ENCODE measurements around the gene TP73. TPM values are rescaled to one million over a fixed set of nuclear protein-coding genes. Genes with fewer than 3 reads are reported as not detected.

Gene TP73
- polyA plus RNA-seq, 1 experiment: not detected

GRCh38 chr1:3702990-3703728, 50.8 kb downstream of the TP73 start:
- CTCF ChIA-PET: interaction anchor here (1.3 kb wide), 1 partner anchor 21 kb away, joined by 5 read pairs; no protein-coding TSS in a partner anchor
- Histone ChIP-seq H3K4me3 (ENCODE audit: low read depth, low read length) (no peak overlapping the region), H3K27ac (ENCODE audit: low read depth, low read length) (no peak overlapping the region), H3K9me3 (ENCODE audit: control insufficient read depth, insufficient read depth, low read length) (no peaks in the 10 kb centered on the region; the same call in 1 of the 2 replicates), H3K27me3 (ENCODE audit: control insufficient read depth, insufficient read depth, low read length) (peaks cover 24% of the 10 kb centered on the region)
- POLR2A ChIA-PET: no interaction called here
- no peak for TF ChIP-seq CTCF (IDR thresholded peaks at IDR 0.05; ENCODE audit: low read depth, low read length)
- DNase-seq (ENCODE audit: low read depth, low spot score): no peak

- Histone ChIP-seq H3K27ac (ENCODE audit: low read depth, low read length) (no peak overlapping the region), H3K9me3 (ENCODE audit: control insufficient read depth, insufficient read depth, low read length) (no peaks in the 10 kb centered on the region; the same call in 1 of the 2 replicates), H3K4me3 (ENCODE audit: low read depth, low read length) (no peak overlapping the region), H3K27me3 (ENCODE audit: control insufficient read depth, insufficient read depth, low read length) (peaks cover 24% of the 10 kb centered on the region)
- ChIA-PET CTCF (interaction anchor here (0.6 kb wide), 1 partner anchor 233 kb away, joined by 5 read pairs; no protein-coding TSS in a partner anchor), POLR2A (no interaction called here)
- no peak for DNase-seq (ENCODE audit: low read depth, low spot score)
- TF ChIP-seq CTCF (IDR thresholded peaks at IDR 0.05; ENCODE audit: low read depth, low read length): no peak
Measured at GRCh38 chr1:3703786-3704371, 51.6 kb downstream of the TP73 start.

GRCh38 chr1:3705341-3705950, 53.1 kb downstream of the TP73 start:
- H3K27ac ChIP-seq (ENCODE audit: low read depth, low read length): no peak overlapping the region
- DNase-seq (ENCODE audit: low read depth, low spot score): no peak
- TF ChIP-seq CTCF (IDR thresholded peaks at IDR 0.05; ENCODE audit: low read depth, low read length): no peak
- no peak overlapping the region for H3K4me3 ChIP-seq (ENCODE audit: low read depth, low read length)
- CTCF ChIA-PET: interaction anchor here (1.0 kb wide), 1 partner anchor 19 kb away, joined by 3 read pairs; no protein-coding TSS in a partner anchor
- peaks cover 27% of the 10 kb centered on the region for H3K27me3 ChIP-seq (ENCODE audit: control insufficient read depth, insufficient read depth, low read length)
- POLR2A ChIA-PET: no interaction called here
- H3K9me3 ChIP-seq (ENCODE audit: control insufficient read depth, insufficient read depth, low read length): no peaks in the 10 kb centered on the region; the same call in 1 of the 2 replicates

GRCh38 chr1:3706651-3707297, 54.5 kb downstream of the TP73 start:
- H3K27me3 ChIP-seq (ENCODE audit: control insufficient read depth, insufficient read depth, low read length): peaks cover 25% of the 10 kb centered on the region
- H3K9me3 ChIP-seq (ENCODE audit: control insufficient read depth, insufficient read depth, low read length): no peaks in the 10 kb centered on the region; the same call in 1 of the 2 replicates
- ChIA-PET CTCF (no interaction called here), POLR2A (no interaction called here)
- TF ChIP-seq CTCF (IDR thresholded peaks at IDR 0.05; ENCODE audit: low read depth, low read length): no peak
- no peak for DNase-seq (ENCODE audit: low read depth, low spot score)
- no peak overlapping the region for H3K4me3 ChIP-seq (ENCODE audit: low read depth, low read length)
- H3K27ac ChIP-seq (ENCODE audit: low read depth, low read length): no peak overlapping the region
